ENCODE data around the gene CPLX4.

The CPLX4 gene

GRCh38 chr18:59305295-59305694, 13.2 kb downstream of the CPLX4 start:
- DNase-seq, result no peak

- DNase-seq, result no peak
These were observed 14.7 kb downstream of the CPLX4 start for GRCh38 chr18:59303656-59304195.

GRCh38 chr18:59303006-59303405, 15.4 kb downstream of the CPLX4 start:
- DNase-seq, result no peak

- no peak for DNase-seq
These were observed 16.5 kb downstream of the CPLX4 start for GRCh38 chr18:59301929-59302328.

GRCh38 chr18:59300676-59301285, 17.7 kb downstream of the CPLX4 start:
- no peak for DNase-seq

- DNase-seq, result no peak
These were observed 19.6 kb downstream of the CPLX4 start for GRCh38 chr18:59298871-59299270.

GRCh38 chr18:59293317-59293716, 25.1 kb downstream of the CPLX4 start:
- DNase-seq, result no peak

GRCh38 chr18:59286341-59286740, 32.1 kb downstream of the CPLX4 start:
- no peak for DNase-seq

- DNase-seq, result no peak
These were observed 36.1 kb downstream of the CPLX4 start for GRCh38 chr18:59282341-59282740.

GRCh38 chr18:59279722-59280121, 38.7 kb downstream of the CPLX4 start:
- no peak for DNase-seq

GRCh38 chr18:59279193-59279592, 39.3 kb downstream of the CPLX4 start:
- DNase-seq, result no peak

- DNase-seq, result no peak
These were observed 39.7 kb downstream of the CPLX4 start for GRCh38 chr18:59278793-59279192.

- DNase-seq, result no peak
These were observed 42.4 kb downstream of the CPLX4 start for GRCh38 chr18:59276047-59276446.

- no peak for DNase-seq
These were observed 43.0 kb downstream of the CPLX4 start for GRCh38 chr18:59275406-59275949.

GRCh38 chr18:59274533-59274928, 43.9 kb downstream of the CPLX4 start:
- no peak for DNase-seq

- DNase-seq, result no peak
These were observed 44.5 kb downstream of the CPLX4 start for GRCh38 chr18:59273759-59274532.

- peak in 1 of 2 experiments; percentile 32 for DNase-seq
These were observed 45.3 kb downstream of the CPLX4 start, which contains the start of gene RAX for GRCh38 chr18:59272891-59273758. RAX (minus strand) TSS chr18:59273454; CDS start chr18:59273206, 248 bp downstream.

GRCh38 chr18:59272221-59272888, 46.1 kb downstream of the CPLX4 start:
- DNase-seq, result no peak

GRCh38 chr18:59271606-59272220, 46.7 kb downstream of the CPLX4 start:
- no peak for DNase-seq

GRCh38 chr18:59270689-59271257, 47.7 kb downstream of the CPLX4 start:
- no peak for DNase-seq

- DNase-seq, result no peak
These were observed 48.8 kb downstream of the CPLX4 start for GRCh38 chr18:59269563-59270119.
